Measurements from ENCODE around the gene CHID1.

CHID1 gene

DNA sequence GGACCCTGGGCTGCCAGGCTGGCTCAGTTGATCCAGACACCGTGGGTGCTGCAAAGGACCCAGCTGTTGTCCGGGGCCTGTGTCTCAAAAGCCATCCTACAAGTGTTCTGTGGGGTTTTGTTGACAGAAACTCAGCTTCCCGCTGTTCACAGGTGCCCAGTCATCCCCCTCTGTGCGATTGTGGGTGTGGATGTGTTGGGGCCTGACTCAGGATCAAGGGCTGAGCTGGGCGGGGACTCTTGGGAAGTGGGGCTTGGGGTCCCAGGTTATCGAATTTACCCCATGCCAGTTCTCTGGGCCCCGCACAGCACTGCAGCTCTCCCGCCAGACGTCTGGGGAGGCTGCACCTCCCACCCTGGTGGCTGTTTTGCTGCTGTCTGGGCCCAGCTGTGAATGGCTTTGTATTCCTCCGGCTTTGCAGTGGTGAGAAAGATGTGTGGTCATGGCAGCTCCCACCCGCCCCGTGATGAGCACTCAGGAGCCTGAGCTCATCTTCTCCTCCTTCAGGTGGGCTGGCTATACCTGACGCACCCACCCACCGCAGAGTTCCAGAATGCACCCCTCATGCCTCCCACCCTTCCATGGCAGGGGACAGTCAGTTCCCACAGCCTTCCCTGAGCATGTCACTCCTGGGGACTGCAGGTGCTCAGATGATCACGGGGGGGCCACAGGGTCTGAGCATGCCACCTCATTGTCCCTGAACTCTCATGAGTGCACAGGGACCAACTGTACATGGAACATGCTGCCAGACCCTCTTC is 11.5 kb upstream of the CHID1 start:
- Histone ChIP-seq H3K4me3 (ENCODE audit: low read depth in 1 of 2, low read length in 1 of 2) (no peak overlapping the region), H3K36me3 (no peaks in the 10 kb centered on the region), H3K4me1 (ENCODE audit: control insufficient read depth in 1 of 2, insufficient read depth in 1 of 2, low read depth in 1 of 2, low read length in 1 of 2) (peaks cover 7 to 12% of the 10 kb centered on the region in 2 experiments), H3K9me3 (no peaks in the 10 kb centered on the region), H3K27ac (no peak overlapping the region), H3K27me3 (no peaks in the 10 kb centered on the region)
- no peak for TF ChIP-seq CTCF (IDR thresholded peaks at IDR 0.05)

GRCh38 chr11:917426-917825 is 6.8 kb upstream of the CHID1 start:
- TF ChIP-seq CTCF (IDR thresholded peaks at IDR 0.05): no peak
- no peaks in the 10 kb centered on the region for H3K36me3 ChIP-seq
- no peaks in the 10 kb centered on the region for H3K9me3 ChIP-seq
- H3K4me3 ChIP-seq (ENCODE audit: low read depth in 1 of 2, low read length in 1 of 2): no peak overlapping the region
- no peaks in the 10 kb centered on the region for H3K4me1 ChIP-seq (ENCODE audit: control insufficient read depth in 1 of 2, insufficient read depth in 1 of 2, low read depth in 1 of 2, low read length in 1 of 2)
- H3K27me3 ChIP-seq: no peaks in the 10 kb centered on the region
- no peak overlapping the region for H3K27ac ChIP-seq

GRCh38 chr11:914747-915501 is 4.3 kb upstream of the CHID1 start:
- no peaks in the 10 kb centered on the region for H3K36me3 ChIP-seq
- no peaks in the 10 kb centered on the region for H3K27me3 ChIP-seq
- H3K27ac ChIP-seq: no peak overlapping the region
- no peak overlapping the region for H3K4me3 ChIP-seq (ENCODE audit: low read depth in 1 of 2, low read length in 1 of 2)
- no peak for TF ChIP-seq CTCF (IDR thresholded peaks at IDR 0.05)
- no peaks in the 10 kb centered on the region for H3K9me3 ChIP-seq
- H3K4me1 ChIP-seq (ENCODE audit: control insufficient read depth in 1 of 2, insufficient read depth in 1 of 2, low read depth in 1 of 2, low read length in 1 of 2): peaks cover 11 to 15% of the 10 kb centered on the region in 2 experiments

- Histone ChIP-seq H3K36me3 (no peaks in the 10 kb centered on the region), H3K27ac (no peak overlapping the region)
- TF ChIP-seq CTCF (IDR thresholded peaks at IDR 0.05): no peak
Measured at GRCh38 chr11:914204-914603, 3.6 kb upstream of the CHID1 start.

DNA sequence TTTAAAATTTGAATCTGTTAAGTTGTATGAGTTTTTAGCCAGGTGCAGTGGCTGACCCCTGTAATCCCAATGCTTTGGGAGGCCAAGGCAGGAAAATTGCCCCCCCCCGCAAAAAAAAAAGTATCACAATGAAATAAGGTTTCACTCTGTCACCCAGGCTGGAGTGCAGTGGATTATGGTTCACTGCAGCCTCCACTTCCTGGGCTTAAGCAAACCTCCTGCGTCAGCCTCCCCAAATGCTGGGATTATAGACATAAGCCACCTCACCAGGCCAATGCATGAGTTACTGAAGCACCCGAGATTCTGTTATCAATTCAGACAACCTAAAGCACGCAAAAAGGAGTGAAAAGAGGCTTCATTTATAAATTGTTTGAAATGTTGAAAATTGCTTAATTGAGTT is 2.4 kb upstream of the CHID1 start:
- Histone ChIP-seq H3K9me3 (no peaks in the 10 kb centered on the region), H3K4me3 (ENCODE audit: low read depth in 1 of 2, low read length in 1 of 2) (no peak overlapping the region), H3K27me3 (no peaks in the 10 kb centered on the region), H3K4me1 (ENCODE audit: control insufficient read depth in 1 of 2, insufficient read depth in 1 of 2, low read depth in 1 of 2, low read length in 1 of 2) (peaks cover 14 to 17% of the 10 kb centered on the region in 2 experiments), H3K36me3 (no peaks in the 10 kb centered on the region), H3K27ac (no peak overlapping the region)
- no peak for TF ChIP-seq CTCF (IDR thresholded peaks at IDR 0.05)

More at GRCh38 chr11:914204-914603, 3.6 kb upstream of the CHID1 start:
- Histone ChIP-seq H3K9me3 (no peaks in the 10 kb centered on the region), H3K27me3 (no peaks in the 10 kb centered on the region), H3K4me1 (ENCODE audit: control insufficient read depth in 1 of 2, insufficient read depth in 1 of 2, low read depth in 1 of 2, low read length in 1 of 2) (peaks cover 14 to 17% of the 10 kb centered on the region in 2 experiments), H3K4me3 (ENCODE audit: low read depth in 1 of 2, low read length in 1 of 2) (no peak overlapping the region)
